HG02884 (cell line): ENCODE measurements around the gene PPP2R5E.
"Not testable (repeated sequence)": the region's sequence is repeated elsewhere in the genome, so short reads cannot be mapped to it uniquely, and the experiment has no call there.

ENCODE experiments used
- ATAC-seq: cut with Tn5 transposase; IDR thresholded peaks from one replicate; pipeline ENCODE4 v1.9.1; 2021; ENCODE audit warnings: mild to moderate bottlenecking, moderate library complexity; ENCODE audit not compliant: unreplicated experiment

Gene PPP2R5E

GRCh38 chr14:63387711-63388110 lies 155.5 kb downstream of the PPP2R5E start:
- no peak for ATAC-seq

GRCh38 chr14:63383776-63384367 lies 159.3 kb downstream of the PPP2R5E start:
- peak; percentile 97 for ATAC-seq

- ATAC-seq = no peak
These were observed 164.7 kb downstream of the PPP2R5E start for GRCh38 chr14:63378444-63378843.

- ATAC-seq = no peak
These were observed 167.4 kb downstream of the PPP2R5E start for GRCh38 chr14:63375769-63376168.

GRCh38 chr14:63371613-63372012 lies 171.6 kb downstream of the PPP2R5E start:
- ATAC-seq = not testable (repeated sequence)

GRCh38 chr14:63371033-63371432 lies 172.1 kb downstream of the PPP2R5E start:
- no peak for ATAC-seq

- ATAC-seq = no peak
These were observed 175.3 kb downstream of the PPP2R5E start for GRCh38 chr14:63367742-63368364.

GRCh38 chr14:63362389-63362819 lies 180.8 kb downstream of the PPP2R5E start:
- ATAC-seq = no peak

GRCh38 chr14:63361790-63362189 lies 181.4 kb downstream of the PPP2R5E start:
- no peak for ATAC-seq

GRCh38 chr14:63357841-63358240 lies 185.3 kb downstream of the PPP2R5E start:
- ATAC-seq = no peak

- ATAC-seq = no peak
These were observed 197.4 kb downstream of the PPP2R5E start for GRCh38 chr14:63345826-63346225.

GRCh38 chr14:63344336-63344735 lies 198.8 kb downstream of the PPP2R5E start:
- no peak for ATAC-seq

- no peak for ATAC-seq
These were observed 199.3 kb downstream of the PPP2R5E start for GRCh38 chr14:63343878-63344277.

- ATAC-seq = no peak
These were observed 200.8 kb downstream of the PPP2R5E start for GRCh38 chr14:63342371-63342770.

GRCh38 chr14:63328787-63329737 lies 214.1 kb downstream of the PPP2R5E start:
- ATAC-seq = no peak

GRCh38 chr14:63326840-63327239 lies 216.3 kb downstream of the PPP2R5E start:
- no peak for ATAC-seq

GRCh38 chr14:63322897-63323573 lies 220.1 kb downstream of the PPP2R5E start:
- ATAC-seq = no peak

GRCh38 chr14:63322472-63322871 lies 220.7 kb downstream of the PPP2R5E start:
- ATAC-seq = no peak
